NCI-H1694 treated with DMSO at 0.1 percent for 48 hours (cell line): ENCODE results near the gene EFR3B.
"Not testable (repeated sequence)": the region's sequence is repeated elsewhere in the genome, so short reads cannot be mapped to it uniquely, and the experiment has no call there.

Experiments used
- DNase-seq: peaks from one replicate; lab custom pipeline; 2025; lab: John Stamatoyannopoulos, UW

Gene EFR3B

DNA sequence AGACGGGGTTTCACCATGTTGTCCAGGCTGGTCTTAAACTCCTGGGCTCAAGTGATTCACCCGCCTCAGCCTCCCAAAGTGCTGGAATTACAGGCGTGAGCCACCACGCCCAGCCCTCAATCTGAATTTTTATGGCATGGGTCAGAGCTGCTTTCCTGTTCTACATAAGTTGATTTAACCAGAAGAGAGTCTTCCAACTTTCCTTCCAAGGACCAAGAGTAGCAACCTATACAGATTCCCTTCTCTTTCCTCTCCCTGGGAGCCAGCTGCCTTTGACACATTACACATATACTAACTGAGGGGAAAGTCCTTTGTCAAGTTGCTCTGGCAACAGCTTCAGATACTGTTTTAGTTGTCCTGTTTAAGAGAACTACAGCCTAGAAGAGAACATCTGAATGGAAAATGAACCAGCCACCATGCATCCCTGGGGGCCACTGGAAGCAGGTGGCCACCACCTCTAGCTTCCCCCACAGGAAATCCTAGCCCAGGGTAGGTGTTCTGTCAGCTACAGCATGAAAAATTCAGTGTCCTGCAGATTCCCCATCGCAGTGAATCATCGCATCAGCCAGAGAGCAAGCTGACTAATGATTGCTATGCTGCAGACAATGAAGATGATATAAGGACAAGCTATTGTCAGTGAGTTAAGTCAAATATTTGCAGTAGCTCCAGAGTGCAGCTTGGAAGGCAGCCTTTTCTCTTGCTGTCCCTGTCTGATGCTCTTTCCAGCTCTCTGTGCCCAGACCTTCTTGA, 63.6 kb downstream of the EFR3B start:
- no peak for DNase-seq

DNA sequence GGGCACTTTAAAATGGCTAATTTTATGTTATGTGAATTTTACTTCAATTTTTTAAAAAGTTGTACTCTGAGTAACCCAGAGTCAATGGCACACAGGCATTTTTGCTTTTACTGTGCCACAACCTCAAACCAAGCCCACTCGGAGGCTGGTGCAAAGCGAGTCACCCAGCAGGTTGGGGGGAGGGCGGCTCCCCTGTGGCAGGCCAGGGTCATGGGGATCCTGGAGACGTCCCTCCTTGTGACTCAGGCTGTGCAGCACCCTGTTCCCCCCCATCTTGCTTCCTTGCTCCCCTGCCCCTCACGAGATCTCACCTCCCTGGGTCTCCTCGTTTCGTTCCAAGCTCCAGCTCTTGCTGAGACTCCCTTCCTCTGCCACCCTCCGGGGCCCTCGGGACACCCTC, 67.9 kb downstream of the EFR3B start:
- no peak for DNase-seq

DNA sequence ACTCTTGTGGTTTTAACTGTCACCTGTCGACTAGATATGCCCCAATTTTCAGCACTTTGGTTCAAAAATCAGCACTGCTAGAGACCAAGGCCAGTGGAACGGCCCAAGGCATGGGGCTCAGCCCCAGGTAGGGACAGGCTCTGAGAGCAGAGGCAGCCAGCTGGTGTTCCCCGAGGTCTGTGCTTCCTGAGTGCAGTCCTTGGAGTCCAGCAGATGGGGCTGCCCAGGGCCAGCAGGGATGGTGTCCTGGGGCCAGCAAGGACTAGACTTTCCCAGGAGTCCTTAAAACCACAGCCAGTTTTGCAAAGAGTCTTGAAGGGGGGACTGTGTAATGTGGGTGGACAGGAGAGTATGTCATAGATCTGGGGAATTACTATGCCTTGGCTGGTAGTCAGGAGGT, 70.2 kb downstream of the EFR3B start:
- no peak for DNase-seq

DNA sequence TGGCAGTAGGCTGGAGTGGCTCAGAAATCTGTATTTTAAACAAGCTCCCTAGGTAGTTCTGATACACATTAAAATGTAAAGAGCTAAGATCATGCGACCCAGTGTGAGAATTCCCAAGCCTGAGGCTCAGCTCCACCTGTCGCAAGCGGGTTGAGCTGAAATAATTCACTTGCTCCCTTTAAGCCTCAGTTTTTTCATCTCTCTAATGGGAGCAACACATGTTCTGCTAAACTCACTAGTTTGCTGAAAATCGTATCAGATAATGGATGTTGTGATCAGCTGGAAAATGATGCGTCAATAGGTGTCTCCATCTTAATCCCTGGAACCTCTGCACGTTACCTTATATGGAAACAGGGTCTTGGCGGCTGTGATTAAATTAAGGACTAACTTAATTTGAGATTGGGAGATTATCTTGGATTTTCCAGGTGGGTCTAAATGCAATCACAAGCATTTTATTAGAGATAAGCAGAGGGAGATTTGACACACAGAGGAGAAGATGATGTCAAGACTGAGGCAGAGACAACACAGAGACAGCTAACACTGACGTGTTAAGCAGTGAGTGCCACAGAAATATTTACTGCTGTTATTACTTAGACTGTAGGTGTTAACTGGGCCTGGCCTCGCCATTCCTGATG, 73.5 kb downstream of the EFR3B start:
- no peak for DNase-seq

DNA sequence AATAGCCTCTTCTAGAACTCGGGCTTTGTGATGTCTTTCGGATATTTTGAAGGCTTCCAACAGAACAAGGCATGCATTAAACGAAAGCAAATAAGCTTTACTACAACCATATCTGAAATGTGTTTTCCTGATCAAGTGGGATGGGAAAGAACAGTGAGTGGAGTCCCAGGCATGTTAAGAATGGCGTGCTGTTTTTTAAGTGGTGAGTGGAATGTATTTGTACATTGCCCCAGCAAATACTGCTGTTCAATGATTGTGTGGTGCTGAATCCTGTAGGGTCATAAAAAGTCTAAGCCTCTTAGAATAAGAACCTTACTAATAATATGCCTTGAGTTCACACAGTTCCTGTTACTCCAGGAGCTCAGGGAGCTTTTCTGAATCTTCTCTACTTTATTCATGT, 74.0 kb downstream of the EFR3B start:
- no peak for DNase-seq

DNA sequence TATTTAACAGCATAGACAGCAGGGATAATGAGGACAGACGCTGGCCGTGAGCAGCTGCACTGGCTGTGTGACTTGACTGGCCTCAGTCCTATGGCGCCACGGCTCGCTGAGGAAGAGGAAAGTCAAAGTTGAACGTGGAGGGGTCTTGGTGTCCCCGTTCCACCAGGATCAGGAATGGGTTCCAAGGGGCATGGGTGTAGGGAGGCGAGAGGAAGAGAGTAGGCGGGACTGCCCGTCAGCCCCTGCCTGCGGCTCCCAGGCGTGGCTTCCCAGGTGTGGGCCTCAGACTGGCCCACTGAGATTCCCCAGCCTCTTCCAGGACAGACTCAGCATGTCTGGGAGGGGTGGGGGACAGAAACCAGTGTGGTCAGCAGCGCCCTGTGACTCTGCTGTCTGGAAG, 75.1 kb downstream of the EFR3B start:
- no peak for DNase-seq

DNA sequence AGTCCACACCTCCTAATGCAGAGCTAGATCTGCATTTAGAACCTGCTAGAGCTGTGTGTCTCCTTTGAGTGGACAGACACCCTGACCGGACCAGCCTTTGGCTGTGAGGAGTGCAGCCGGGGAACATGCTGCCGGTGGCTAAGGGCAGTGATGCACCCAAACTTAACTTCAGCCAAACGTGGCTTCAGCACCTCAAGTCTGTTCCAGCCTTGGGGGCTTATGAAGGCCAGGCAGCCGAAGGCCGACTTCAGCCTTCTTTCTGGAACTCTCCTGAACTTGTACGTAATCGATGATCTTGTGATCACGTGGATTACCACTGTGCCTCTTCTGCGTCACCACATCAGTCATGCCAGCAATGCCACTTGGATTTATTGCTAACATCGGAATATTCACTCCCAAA, 77.4 kb downstream of the EFR3B start:
- DNase-seq, result no peak

DNA sequence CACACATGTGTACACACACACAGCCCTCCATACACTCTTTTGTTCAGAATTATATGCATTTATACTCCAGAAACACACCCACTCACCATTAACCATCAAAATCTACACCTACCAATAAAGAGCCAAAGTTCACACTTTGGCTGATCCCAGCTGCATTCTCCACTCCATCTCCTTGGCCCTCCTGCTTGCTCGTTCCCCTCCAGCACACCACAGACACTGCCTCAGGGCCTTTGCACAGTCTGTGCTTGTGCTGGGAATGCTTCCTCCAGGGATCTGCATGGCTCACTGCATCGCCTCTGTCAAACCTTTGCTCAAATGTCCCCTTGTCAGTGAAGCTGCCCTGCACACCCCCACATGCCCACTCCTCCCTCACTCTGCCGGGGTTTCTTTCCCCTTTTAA, 80.5 kb downstream of the EFR3B start:
- DNase-seq, result no peak

DNA sequence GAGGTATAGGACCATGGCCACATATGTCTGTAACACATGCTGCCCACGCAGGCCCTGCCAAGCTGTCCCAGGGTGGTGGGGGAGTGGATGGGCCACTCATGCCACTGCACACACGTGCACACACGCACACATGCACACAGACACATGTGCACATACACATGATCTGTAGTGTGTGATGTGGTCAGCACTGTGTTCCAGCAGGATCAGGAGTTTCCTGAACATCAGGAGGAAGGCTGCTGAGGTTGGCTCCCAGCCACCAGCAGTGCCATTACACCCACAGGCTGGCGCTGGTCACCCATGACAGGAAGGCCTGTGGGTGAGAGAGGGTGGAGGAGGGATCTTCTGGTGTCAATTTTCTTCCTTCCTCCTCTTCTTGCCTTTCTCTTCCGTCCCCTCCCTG, 81.8 kb downstream of the EFR3B start:
- no peak for DNase-seq

DNA sequence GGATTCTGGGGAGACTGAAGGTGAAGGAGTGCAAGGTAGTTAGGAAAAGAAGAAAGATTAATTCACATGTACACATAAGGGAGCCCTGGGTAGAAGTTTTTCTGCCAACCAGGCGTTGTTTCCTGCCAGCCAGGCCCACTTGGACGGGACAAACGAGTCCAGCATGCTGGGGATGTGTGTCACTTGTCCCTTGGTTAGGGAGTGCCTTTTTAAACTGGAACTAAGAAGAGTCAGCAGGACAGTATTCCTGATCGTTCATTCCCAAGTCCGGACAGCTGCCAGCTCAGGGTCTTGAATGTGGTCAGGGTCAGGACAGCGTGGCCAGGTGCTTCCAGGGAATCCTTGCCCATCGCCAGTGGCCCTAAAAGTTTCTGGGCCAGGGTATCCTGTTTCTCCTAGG, 83.3 kb downstream of the EFR3B start:
- no peak for DNase-seq

DNA sequence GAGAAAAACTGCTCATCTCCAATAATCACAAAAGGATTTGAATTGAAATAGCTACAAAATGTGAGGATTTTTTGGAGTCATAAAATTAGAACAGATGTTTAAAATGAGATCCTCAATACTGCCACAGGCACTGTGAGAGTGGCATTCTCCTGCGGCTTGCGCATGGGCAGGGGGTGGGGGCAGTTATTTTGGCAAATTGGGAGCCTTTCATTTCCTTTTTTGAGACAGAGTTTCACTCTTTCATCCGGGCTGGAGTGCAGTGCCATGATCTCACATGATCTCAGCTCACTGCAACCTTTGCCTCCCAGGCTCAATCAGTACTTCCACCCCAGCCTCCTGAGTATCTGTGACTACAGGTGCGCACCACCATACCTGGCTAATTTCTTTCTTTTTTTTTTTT, 84.1 kb downstream of the EFR3B start:
- DNase-seq, result no peak

DNA sequence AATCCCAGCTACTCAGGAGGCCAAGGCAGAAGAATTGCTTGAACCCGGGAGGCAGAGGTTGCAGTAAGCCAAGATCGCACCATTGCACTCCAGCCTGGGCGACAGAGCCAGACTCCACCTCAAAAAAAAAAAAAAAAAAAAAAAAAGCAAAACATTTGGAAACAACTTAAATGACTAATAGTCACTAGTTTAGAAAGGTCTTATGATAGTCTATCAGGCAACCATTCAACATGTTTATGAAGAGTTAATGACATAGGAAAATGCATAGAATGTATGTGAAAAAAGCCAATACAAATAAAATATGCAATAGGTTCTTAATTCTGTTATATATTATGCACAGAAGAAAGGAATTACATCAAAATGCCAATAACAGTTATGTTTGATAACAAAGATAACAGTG, 85.2 kb downstream of the EFR3B start:
- DNase-seq, result not testable (repeated sequence)

DNA sequence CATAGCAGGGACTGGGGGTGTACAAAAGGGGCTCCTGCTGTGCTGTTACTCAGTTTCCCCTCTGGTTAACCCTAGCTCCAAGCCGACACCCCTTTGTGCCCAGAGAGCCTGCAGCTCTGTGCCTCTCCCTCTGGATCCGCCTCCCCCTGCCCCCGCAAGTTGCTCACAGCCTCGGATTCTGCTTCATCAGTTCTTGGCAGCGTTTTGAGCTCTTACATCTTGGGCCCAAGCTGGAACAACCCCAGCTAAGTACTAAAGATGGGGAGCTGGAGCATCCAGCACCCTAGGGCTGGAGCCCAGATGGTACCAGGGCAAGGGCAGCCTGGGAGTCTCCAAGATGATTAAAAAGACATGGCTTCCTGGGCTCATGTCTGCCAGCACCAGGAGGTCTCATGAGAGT, 85.8 kb downstream of the EFR3B start:
- DNase-seq, result no peak

DNA sequence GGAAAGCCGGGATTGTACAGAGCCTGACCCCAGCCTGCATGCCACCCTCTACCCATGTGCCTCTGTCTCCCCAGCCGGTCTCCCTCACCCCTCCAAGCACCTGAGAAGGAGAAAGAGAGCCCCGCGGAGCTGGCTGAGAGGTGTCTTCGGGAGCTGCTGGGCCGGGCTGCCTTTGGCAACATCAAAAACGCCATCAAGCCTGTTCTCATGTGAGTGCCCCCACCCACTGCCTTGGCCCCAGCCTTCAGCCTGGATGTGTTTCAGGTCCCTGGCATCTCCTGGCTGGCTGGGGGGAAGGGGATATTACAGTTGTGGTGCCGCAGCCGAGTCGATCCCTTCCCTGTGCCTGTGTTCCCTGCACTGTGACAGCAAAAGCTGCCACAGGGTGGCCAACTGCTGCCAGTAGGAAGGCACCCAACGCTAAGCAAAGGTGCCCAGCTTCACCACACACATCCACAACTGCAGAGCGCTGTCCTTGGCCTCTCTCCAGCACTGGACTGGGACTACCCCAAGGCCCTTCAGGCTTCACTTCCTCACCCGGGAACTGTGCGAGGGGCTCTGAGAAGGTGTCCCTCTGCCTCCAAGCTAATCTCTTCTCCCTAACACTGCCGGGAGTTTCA, 88.1 kb downstream of the EFR3B start:
- no peak for DNase-seq

DNA sequence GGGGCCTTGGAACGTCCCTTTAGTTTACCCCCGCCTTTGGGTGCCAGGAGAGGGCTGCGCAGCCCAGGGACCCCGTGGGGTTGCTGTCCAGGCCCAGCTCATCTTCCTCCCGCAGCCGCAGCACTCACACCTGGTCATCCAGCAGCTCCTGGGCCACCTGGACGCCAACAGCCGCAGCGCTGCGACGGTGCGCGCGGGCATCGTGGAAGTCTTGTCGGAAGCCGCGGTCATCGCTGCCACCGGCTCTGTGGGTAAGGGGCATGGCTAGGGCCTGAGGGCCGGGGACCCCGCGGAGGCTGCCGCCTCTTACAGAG, 89.3 kb downstream of the EFR3B start:
- DNase-seq, result no peak

DNA sequence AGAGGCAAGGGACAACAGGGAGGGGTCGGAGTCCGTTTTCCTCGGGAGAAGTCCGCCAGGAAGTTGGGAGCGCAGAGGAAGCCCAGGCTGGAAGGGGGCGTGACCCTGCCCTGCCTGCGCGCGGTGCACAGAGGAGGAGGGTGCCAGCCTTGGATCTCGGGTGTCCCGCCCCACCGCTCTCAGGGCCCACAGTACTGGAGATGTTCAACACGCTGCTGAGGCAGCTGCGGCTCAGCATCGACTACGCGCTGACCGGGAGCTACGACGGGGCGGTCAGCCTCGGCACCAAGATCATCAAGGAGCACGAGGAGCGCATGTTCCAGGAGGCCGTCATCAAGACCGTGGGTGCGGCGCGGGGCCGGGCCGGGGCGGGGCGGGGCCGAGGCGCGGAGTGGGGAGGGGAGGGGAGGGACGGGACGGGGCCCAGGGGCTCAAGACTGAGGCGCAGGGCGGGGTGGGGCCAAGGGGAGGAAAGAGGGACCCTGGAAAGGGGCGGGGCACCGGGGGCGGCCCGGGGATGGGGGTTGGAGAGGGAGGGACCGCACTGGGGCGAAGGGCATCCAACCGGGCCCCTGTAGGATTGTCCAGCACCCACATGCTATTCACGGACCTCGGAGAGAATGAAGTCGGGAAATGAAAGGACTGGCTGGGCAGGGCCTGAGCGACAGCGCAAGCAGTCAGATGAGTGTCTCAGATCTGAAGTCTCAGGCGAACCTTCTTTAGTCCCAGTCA, 89.9 kb downstream of the EFR3B start:
- no peak for DNase-seq

DNA sequence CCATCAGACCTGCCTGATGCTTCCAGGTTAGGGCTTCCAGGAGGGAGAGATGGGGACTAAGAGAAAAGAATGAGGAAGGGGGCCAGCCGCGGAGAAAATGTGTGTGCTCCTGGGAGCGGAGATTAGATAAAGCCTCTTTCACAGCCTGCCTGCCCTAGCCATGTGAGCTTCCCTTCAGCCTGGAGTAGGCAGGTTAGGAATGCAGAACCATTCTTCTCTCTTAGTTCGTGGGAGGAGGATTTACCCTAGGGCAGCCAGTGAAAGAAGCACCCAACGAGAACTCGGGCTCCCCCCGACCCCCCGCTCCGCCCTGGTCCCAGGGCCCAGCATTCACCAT, 90.4 kb downstream of the EFR3B start:
- no peak for DNase-seq

DNA sequence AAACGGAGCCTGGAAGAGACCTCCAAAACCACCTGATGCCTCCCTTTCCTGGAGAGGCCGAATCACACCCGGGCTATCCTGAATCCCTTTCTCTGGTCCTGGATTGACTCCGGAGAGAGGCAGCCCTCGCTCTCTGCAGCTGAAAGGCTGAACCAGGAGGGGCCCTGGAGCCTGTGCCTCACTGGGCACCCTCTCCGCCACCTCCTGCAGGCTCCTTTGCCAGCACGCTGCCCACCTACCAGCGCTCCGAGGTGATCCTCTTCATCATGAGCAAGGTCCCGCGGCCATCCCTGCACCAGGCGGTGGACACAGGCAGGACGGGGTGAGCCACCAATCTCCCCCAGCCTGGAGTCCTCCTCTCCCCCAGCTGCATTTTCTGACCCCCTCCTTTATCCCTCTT, 90.8 kb downstream of the EFR3B start:
- no peak for DNase-seq

DNA sequence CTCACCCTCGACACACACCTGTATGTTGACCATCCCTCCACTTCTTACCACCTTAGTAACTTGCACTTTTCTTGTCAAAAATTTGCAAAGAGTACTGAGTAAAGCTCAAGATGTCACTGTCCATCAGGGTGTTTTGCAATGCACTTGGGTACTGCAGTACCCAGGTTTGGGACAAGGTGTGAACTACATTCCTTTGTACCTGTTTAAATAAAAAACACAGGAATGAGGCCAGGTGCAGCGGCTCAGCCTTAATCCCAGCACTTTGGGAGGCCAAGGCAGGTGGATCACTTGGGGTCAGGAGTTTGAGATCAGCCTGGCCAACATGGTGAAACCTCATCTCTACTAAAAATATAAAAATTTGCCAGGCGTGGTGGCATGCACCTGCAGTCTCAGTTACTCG, 98.7 kb downstream of the EFR3B start:
- not testable (repeated sequence) for DNase-seq

DNA sequence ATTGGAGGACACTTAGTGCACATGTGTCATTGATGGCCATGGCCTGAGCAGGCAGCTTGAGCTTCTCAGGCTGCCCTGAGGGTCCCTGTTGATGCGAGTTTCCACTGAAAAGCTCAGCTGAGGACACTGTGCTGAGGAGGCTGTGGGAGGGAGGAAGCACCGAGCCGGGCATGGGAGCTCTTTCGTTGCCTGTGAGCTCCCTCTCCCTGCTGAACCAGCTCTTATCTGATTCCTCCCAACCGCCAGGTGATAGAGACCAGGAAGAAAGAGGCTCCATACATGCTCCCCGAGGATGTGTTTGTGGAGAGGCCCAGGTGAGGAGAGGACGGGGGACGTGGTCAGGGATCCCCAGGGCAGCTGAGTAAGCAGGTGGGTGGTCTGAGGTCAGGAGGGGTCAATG, 99.2 kb downstream of the EFR3B start:
- DNase-seq, result no peak

DNA sequence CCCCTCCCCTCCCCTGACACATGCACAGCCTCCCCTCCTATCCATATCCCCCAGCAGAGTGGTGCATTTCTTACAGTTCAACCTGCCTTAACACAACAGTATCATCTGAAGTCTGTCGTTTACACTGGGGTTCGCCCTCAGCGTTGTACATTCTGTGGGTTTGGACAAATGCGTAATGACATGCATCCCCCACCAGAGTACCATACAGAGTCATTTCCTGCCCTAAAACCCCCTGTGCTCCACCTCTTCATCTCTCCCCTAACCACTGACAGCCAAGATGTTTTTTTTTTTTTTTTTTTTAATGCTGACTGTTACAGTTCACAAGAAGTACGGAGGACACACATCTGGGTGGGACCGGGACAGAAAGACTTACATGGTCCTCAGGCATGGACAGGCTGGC, 103.9 kb downstream of the EFR3B start:
- DNase-seq, result no peak

DNA sequence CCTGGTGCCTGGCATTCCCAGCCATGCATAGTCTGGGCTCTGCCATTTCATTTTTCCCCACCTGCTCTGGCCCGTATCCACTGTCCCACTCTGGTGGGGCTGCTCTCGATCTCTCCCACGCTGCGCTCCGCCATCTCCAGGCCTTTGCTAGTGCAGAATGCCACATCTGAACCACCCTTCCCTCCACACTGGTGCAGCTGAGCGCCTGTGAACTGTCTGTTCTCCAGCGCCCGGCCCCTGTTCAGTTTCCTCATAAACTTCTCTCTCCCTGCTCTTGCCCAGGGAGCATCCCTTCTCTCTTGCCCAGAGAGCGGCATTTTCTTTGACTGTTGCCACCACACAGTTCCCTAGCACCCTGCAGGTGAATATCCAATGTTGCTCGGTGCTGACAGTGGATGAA, 105.0 kb downstream of the EFR3B start:
- no peak for DNase-seq

DNA sequence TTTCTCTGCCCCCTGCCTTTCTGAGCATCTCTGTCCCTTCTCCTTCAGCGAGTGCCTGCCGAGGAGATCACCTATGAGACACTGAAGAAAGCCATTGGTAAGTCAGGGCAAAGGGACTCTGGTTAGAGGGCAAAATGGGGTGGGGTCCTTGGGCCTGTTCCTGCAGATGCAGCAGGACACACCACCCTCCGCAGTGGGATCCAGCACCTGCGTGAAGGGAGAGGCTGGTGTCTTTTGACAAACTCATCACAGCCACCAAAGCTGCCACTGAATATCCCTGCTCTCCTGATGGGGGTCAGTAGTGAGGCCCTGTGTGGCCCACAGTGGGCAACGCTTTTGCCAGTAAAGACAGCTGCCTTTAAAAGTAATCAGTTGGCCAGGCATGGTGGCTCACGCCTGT, 107.8 kb downstream of the EFR3B start:
- no peak for DNase-seq
